ENCODE measurements around the gene MORF4L2. TPM values are rescaled to one million over a fixed set of nuclear protein-coding genes. Genes with fewer than 3 reads are reported as not detected.

The MORF4L2 gene
- total and polyA plus RNA-seq, 9 of the 15 experiments (the other 6 are each of a cell fraction or from before 2014, with no cell fraction given), result 324 to 781 (median 420) TPM

- TF ChIP-seq, protein P1, sequence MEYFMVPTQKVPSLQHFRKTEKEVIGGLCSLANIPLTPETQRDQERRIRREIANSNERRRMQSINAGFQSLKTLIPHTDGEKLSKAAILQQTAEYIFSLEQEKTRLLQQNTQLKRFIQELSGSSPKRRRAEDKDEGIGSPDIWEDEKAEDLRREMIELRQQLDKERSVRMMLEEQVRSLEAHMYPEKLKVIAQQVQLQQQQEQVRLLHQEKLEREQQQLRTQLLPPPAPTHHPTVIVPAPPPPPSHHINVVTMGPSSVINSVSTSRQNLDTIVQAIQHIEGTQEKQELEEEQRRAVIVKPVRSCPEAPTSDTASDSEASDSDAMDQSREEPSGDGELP (CRISPR knock-in tag; IDR thresholded peaks at IDR 0.05; ENCODE audit: borderline replicate concordance), result peak; percentile 20; the same call in 1 of the 2 replicates
- TF ChIP-seq ZNF785 (CRISPR knock-in tag; IDR thresholded peaks at IDR 0.05) (no peak), ETS1 (conservative IDR thresholded peaks at IDR 0.05; ENCODE audit: control insufficient read depth, low read depth, low read length) (no peak), RBFOX2 (IDR thresholded peaks at IDR 0.05; ENCODE audit: low read depth, low read length) (peak; percentile 88), NKRF (IDR thresholded peaks at IDR 0.05; ENCODE audit: borderline replicate concordance) (peak; percentile 91; the same call in 1 of the 2 replicates), CC2D1A (IDR thresholded peaks at IDR 0.05) (no peak), CEBPG (CRISPR knock-in tag; IDR thresholded peaks at IDR 0.05) (peak; percentile 84), CEBPG (tag; conservative IDR thresholded peaks at IDR 0.05 in 1 of 2, IDR thresholded peaks at IDR 0.05 in 1 of 2) (peak; percentile 68 to 90), ZNF740 (CRISPR knock-in tag; IDR thresholded peaks at IDR 0.05) (peak; percentile 84), ZNF740 (tag; IDR thresholded peaks at IDR 0.05) (peak in 1 of 2 experiments; percentile 86; a peak in 2 of 4 replicates), NCOA1 (IDR thresholded peaks at IDR 0.05; ENCODE audit: low read depth) (no peak), FOXO4 (CRISPR knock-in tag; IDR thresholded peaks at IDR 0.05) (no peak), SUPT5H (IDR thresholded peaks at IDR 0.05) (peak; percentile 59), PHF21A (IDR thresholded peaks at IDR 0.05; ENCODE audit: borderline replicate concordance, low read depth) (peak; percentile 60; the same call in 1 of the 2 replicates), SIRT6 (IDR thresholded peaks at IDR 0.05; ENCODE audit: low read depth, low read length) (no peak), ZNF584 (CRISPR knock-in tag; IDR thresholded peaks at IDR 0.05; ENCODE audit: low read depth) (no peak), RNF2 (IDR thresholded peaks at IDR 0.05) (0 out of 2 replicates have a peak, but pooled peaks have one; percentile 34), ZNF175 (CRISPR knock-in tag; IDR thresholded peaks at IDR 0.05; ENCODE audit: low read depth) (no peak; the same call in 1 of the 2 replicates), HMGN3 (IDR thresholded peaks at IDR 0.05; ENCODE audit: borderline replicate concordance, extremely low read depth, insufficient read length, low read depth, low read length) (no peak)
- TF ChIP-seq, protein P2, sequence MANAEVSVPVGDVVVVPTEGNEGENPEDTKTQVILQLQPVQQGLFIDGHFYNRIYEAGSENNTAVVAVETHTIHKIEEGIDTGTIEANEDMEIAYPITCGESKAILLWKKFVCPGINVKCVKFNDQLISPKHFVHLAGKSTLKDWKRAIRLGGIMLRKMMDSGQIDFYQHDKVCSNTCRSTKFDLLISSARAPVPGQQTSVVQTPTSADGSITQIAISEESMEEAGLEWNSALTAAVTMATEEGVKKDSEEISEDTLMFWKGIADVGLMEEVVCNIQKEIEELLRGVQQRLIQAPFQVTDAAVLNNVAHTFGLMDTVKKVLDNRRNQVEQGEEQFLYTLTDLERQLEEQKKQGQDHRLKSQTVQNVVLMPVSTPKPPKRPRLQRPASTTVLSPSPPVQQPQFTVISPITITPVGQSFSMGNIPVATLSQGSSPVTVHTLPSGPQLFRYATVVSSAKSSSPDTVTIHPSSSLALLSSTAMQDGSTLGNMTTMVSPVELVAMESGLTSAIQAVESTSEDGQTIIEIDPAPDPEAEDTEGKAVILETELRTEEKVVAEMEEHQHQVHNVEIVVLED (CRISPR knock-in tag; IDR thresholded peaks at IDR 0.05), result peak; percentile 74
Observed at GRCh38 chrX:103687073-103687695, 685 bp upstream of the MORF4L2 start (continued).

Measured in K562 (cell line).